ENCODE data around the gene CUEDC1.

DNA sequence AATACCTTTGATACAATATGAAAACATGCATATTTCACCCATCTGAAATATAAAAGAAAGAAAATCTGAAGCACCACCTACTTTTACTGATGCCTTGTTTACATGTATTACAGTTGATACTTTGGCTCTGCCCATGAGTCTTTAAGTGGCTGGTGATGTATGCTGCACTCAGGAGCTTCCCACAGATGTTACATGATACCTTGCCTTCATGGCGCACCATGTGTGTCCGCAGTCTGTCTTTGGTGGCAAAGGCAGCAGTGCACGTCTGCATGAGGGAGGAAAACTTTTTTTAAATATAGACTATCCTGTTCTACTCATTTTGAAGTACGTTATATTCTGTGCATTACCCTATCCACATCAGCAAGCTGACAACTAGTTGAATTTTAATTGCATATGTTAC is 25.3 kb upstream of the CUEDC1 start:
- TF ChIP-seq CTCF (IDR thresholded peaks at IDR 0.05) (no peak), POLR2A (IDR thresholded peaks at IDR 0.05) (no peak), EP300 (IDR thresholded peaks at IDR 0.05; ENCODE audit: low read depth) (no peak), POLR2AphosphoS5 (IDR thresholded peaks at IDR 0.05) (no peak)

All from transverse colon (tissue), 4 donors.